Measurements from ENCODE around the gene SLC26A1.

SLC26A1 gene

GRCh38 chr4:948101-948935 is 44.9 kb downstream of the SLC26A1 start:
- Histone ChIP-seq H3K36me3 (ENCODE audit: low read length) (no peaks in the 10 kb centered on the region), H3K9me3 (ENCODE audit: insufficient read depth, low read length) (no peaks in the 10 kb centered on the region), H3K79me2 (ENCODE audit: insufficient read depth, low read length) (no peaks in the 10 kb centered on the region), H3K27ac (ENCODE audit: low read depth, low read length) (no peak overlapping the region), H3K4me2 (ENCODE audit: low read depth, low read length, poor library complexity, severe bottlenecking) (no peak overlapping the region), H3K27me3 (ENCODE audit: low read length) (no peaks in the 10 kb centered on the region), H3F3A (ENCODE audit: insufficient read depth) (no peaks in the 10 kb centered on the region), H3K4me3 (ENCODE audit: insufficient read depth, low read length, poor library complexity, severe bottlenecking) (no peak overlapping the region), H3K9me2 (replicated peaks; ENCODE audit: insufficient read depth, low read length) (no peaks in the 10 kb centered on the region), H2AFZ (ENCODE audit: low read depth, low read length, severe bottlenecking) (no peak overlapping the region), H4K20me1 (ENCODE audit: low read depth, low read length) (no peaks in the 10 kb centered on the region), H3K9ac (ENCODE audit: low read length) (no peak overlapping the region)
- TF ChIP-seq CTCF (IDR thresholded peaks at IDR 0.05; ENCODE audit: insufficient read depth, low read length, poor library complexity, severe bottlenecking) (no peak), EZH2phosphoT487 (conservative IDR thresholded peaks at IDR 0.05; ENCODE audit: low read length) (no peak)

GRCh38 chr4:947491-947971 is 45.7 kb downstream of the SLC26A1 start:
- H3K4me2 ChIP-seq (ENCODE audit: low read depth, low read length, poor library complexity, severe bottlenecking): no peak overlapping the region
- no peaks in the 10 kb centered on the region for H3K9me3 ChIP-seq (ENCODE audit: insufficient read depth, low read length)
- no peaks in the 10 kb centered on the region for H3K27me3 ChIP-seq (ENCODE audit: low read length)
- H3K36me3 ChIP-seq (ENCODE audit: low read length): no peaks in the 10 kb centered on the region
- no peaks in the 10 kb centered on the region for H3F3A ChIP-seq (ENCODE audit: insufficient read depth)
- no peak overlapping the region for H3K9ac ChIP-seq (ENCODE audit: low read length)
- H3K79me2 ChIP-seq (ENCODE audit: insufficient read depth, low read length): no peaks in the 10 kb centered on the region
- H3K4me3 ChIP-seq (ENCODE audit: insufficient read depth, low read length, poor library complexity, severe bottlenecking): no peak overlapping the region
- H4K20me1 ChIP-seq (ENCODE audit: low read depth, low read length): no peaks in the 10 kb centered on the region
- TF ChIP-seq CTCF (IDR thresholded peaks at IDR 0.05; ENCODE audit: insufficient read depth, low read length, poor library complexity, severe bottlenecking): no peak
- no peak for TF ChIP-seq EZH2phosphoT487 (conservative IDR thresholded peaks at IDR 0.05; ENCODE audit: low read length)
- H2AFZ ChIP-seq (ENCODE audit: low read depth, low read length, severe bottlenecking): no peak overlapping the region
- no peaks in the 10 kb centered on the region for H3K9me2 ChIP-seq (replicated peaks; ENCODE audit: insufficient read depth, low read length)
- no peak overlapping the region for H3K27ac ChIP-seq (ENCODE audit: low read depth, low read length)

GRCh38 chr4:946517-947471 is 46.4 kb downstream of the SLC26A1 start:
- Histone ChIP-seq H2AFZ (ENCODE audit: low read depth, low read length, severe bottlenecking) (no peak overlapping the region), H3K9me2 (replicated peaks; ENCODE audit: insufficient read depth, low read length) (no peaks in the 10 kb centered on the region), H3K9me3 (ENCODE audit: insufficient read depth, low read length) (no peaks in the 10 kb centered on the region), H3K4me2 (ENCODE audit: low read depth, low read length, poor library complexity, severe bottlenecking) (no peak overlapping the region), H4K20me1 (ENCODE audit: low read depth, low read length) (no peaks in the 10 kb centered on the region), H3F3A (ENCODE audit: insufficient read depth) (no peaks in the 10 kb centered on the region), H3K4me3 (ENCODE audit: insufficient read depth, low read length, poor library complexity, severe bottlenecking) (no peak overlapping the region), H3K27me3 (ENCODE audit: low read length) (no peaks in the 10 kb centered on the region), H3K79me2 (ENCODE audit: insufficient read depth, low read length) (no peaks in the 10 kb centered on the region), H3K27ac (ENCODE audit: low read depth, low read length) (no peak overlapping the region), H3K9ac (ENCODE audit: low read length) (no peak overlapping the region), H3K36me3 (ENCODE audit: low read length) (no peaks in the 10 kb centered on the region)
- no peak for TF ChIP-seq CTCF (IDR thresholded peaks at IDR 0.05; ENCODE audit: insufficient read depth, low read length, poor library complexity, severe bottlenecking)
- TF ChIP-seq EZH2phosphoT487 (conservative IDR thresholded peaks at IDR 0.05; ENCODE audit: low read length): no peak

All from SU-DHL-6 (cell line).